Measurements from ENCODE around the gene FBXO42. TPM values are rescaled to one million over a fixed set of nuclear protein-coding genes. Genes with fewer than 3 reads are reported as not detected.

FBXO42 gene
- total RNA-seq, 2 experiments from 2014 or later, result 14.3 to 14.9 TPM

DNA sequence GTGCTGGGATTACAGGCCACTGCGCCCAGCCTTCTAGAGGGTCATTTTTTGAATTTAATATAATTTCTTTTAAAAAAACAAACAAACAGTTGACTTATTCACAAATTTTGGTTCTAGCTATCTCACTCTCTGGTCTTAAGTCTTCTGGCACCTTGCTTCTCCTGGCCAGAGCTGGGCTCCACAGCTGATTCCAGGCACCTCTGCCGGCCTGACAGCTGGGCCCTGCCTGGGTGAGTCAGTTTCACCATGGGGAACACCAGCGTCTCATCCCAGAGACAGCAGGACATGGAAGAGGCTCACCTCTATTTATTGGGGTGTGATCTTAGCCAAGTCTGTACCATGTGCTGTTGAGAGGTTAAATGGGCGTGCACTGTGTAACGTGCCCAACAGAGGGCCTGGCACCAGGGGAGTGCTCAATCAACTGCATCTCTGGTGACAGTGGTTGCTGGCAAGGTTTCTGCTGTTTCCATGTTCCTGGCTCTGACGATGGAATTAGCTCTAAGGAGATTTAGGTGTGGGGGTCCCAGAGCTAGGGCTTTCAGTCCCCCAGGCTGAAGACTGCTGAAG, 116.3 kb downstream of the FBXO42 start:
- ATAC-seq (ENCODE audit: poor library complexity) (peak; percentile 85), DNase-seq (peak in 13 of 14 experiments; percentile 28 to 81 (median 58))
- Mint-ChIP-seq H3K4me1 (ENCODE audit: low read depth) (peaks cover 22% of the 10 kb centered on the region), H3K27ac (peak overlapping the region; percentile 84), H3K9me3 (no peaks in the 10 kb centered on the region), H3K4me3 (peak overlapping the region; percentile 93), H3K36me3 (ENCODE audit: low read depth) (peaks cover 9% of the 10 kb centered on the region), H3K27me3 (no peaks in the 10 kb centered on the region)
- H3K27ac ChIP-seq (ENCODE audit: low read depth in 1 of 2, low read length in 2 of 2), result peak overlapping the region in 1 of 2 donors; percentile 84
- TF ChIP-seq, protein P1, sequence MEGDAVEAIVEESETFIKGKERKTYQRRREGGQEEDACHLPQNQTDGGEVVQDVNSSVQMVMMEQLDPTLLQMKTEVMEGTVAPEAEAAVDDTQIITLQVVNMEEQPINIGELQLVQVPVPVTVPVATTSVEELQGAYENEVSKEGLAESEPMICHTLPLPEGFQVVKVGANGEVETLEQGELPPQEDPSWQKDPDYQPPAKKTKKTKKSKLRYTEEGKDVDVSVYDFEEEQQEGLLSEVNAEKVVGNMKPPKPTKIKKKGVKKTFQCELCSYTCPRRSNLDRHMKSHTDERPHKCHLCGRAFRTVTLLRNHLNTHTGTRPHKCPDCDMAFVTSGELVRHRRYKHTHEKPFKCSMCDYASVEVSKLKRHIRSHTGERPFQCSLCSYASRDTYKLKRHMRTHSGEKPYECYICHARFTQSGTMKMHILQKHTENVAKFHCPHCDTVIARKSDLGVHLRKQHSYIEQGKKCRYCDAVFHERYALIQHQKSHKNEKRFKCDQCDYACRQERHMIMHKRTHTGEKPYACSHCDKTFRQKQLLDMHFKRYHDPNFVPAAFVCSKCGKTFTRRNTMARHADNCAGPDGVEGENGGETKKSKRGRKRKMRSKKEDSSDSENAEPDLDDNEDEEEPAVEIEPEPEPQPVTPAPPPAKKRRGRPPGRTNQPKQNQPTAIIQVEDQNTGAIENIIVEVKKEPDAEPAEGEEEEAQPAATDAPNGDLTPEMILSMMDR (IDR thresholded peaks at IDR 0.05), result peak; percentile 40
- no peaks in the 10 kb centered on the region for H3K27me3 ChIP-seq (ENCODE audit: control insufficient read depth in 1 of 2, insufficient read depth in 2 of 2, low read length in 2 of 2)
- H3K4me1 ChIP-seq (ENCODE audit: insufficient read depth, low read length), result peaks cover 23% of the 10 kb centered on the region
- H3K9me3 ChIP-seq (ENCODE audit: control insufficient read depth in 1 of 2, insufficient read depth in 1 of 2, low read length in 2 of 2), result no peaks in the 10 kb centered on the region
- peaks cover 7% of the 10 kb centered on the region for H3K36me3 ChIP-seq (ENCODE audit: insufficient read depth, low read length)
- peak overlapping the region; percentile 85 for H3K4me3 ChIP-seq (ENCODE audit: low read length)
- CTCF ChIA-PET, result interaction anchor here (0.6 to 2.0 kb wide), 6 partner anchors 8 to 472 kb away, joined by 3 to 17 read pairs (median 3); no protein-coding TSS in a partner anchor
- intact Hi-C loops (cut with DNase I, micrococcal nuclease), result loop anchor here (2.0 to 10.0 kb wide), 4 partner anchors 29 to 714 kb away; partner anchors contain the start of genes SZRD1 (in 2 of the 2) and CASP9 (in 1 of the 2)
- POLR2A ChIA-PET, result interaction anchor here (0.6 to 4.9 kb wide), 5 partner anchors 10 to 225 kb away, joined by 3 to 34 read pairs (median 4); no protein-coding TSS in a partner anchor

DNA sequence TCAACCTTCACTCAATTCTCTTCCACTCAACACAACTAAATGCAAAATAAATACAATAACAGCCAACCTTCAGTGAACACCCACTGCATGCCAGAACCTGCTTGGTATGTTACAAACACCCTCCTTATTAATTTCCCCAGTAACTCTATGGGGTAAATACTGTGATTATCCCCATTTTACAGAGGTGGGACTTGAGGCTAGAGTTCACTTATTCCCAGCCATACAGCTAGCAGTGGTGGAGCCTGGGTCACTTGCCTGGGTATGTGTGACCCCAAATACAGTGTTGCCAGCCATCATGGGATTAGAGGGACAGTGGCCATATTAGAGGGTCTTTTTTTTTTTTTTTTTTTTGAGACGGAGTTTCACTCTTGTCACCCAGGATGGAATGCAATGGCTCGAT, 116.9 kb downstream of the FBXO42 start:
- H3K9me3 ChIP-seq (ENCODE audit: control insufficient read depth in 1 of 2, insufficient read depth in 1 of 2, low read length in 2 of 2), result no peaks in the 10 kb centered on the region
- Mint-ChIP-seq H3K36me3 (ENCODE audit: low read depth) (peaks cover 9% of the 10 kb centered on the region), H3K9me3 (no peaks in the 10 kb centered on the region), H3K27ac (no peak overlapping the region), H3K4me3 (peak overlapping the region; percentile 45), H3K4me1 (ENCODE audit: low read depth) (peaks cover 22% of the 10 kb centered on the region), H3K27me3 (no peaks in the 10 kb centered on the region)
- peaks cover 23% of the 10 kb centered on the region for H3K4me1 ChIP-seq (ENCODE audit: insufficient read depth, low read length)
- H3K4me3 ChIP-seq (ENCODE audit: low read length), result no peak overlapping the region
- intact Hi-C loops (cut with DNase I, micrococcal nuclease), result loop anchor here (5.0 to 10.0 kb wide), 2 partner anchors 129 to 713 kb away; partner anchors contain the start of genes CASP9 (in 1 of the 2) and SZRD1 (in 1 of the 2)
- no peaks in the 10 kb centered on the region for H3K27me3 ChIP-seq (ENCODE audit: control insufficient read depth in 1 of 2, insufficient read depth in 2 of 2, low read length in 2 of 2)
- peaks cover 7% of the 10 kb centered on the region for H3K36me3 ChIP-seq (ENCODE audit: insufficient read depth, low read length)
- CTCF ChIA-PET, result interaction anchor here (0.8 to 2.0 kb wide), 3 partner anchors 9 to 30 kb away, joined by 3 to 17 read pairs (median 5); no protein-coding TSS in a partner anchor
- no peak overlapping the region for H3K27ac ChIP-seq (ENCODE audit: low read depth in 1 of 2, low read length in 2 of 2)
- no peak for DNase-seq
- POLR2A ChIA-PET, result interaction anchor here (0.6 to 4.9 kb wide), 4 partner anchors 10 to 225 kb away, joined by 3 to 34 read pairs (median 12); no protein-coding TSS in a partner anchor
- TF ChIP-seq, protein P1 (IDR thresholded peaks at IDR 0.05), result no peak
- no peak for ATAC-seq (ENCODE audit: poor library complexity)

DNA sequence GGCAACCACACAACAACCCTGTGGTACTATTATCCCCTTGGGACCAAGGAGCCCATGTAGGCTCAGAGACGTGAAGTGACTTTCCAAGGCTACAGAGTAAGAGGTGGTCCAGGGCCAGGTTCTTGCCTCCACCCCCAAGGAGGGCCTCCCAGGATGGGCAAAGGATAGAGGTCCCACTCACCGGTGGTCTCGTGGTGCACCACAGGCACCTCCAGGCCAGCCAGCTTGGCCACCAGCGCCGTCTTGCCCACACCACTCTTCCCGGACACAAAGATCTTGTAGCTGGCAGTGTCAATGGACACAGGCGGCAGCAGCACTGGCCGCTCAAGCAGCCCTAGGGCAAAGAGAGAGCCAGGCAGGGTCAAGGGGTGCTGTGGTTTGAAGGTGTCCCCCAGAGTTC, 118.8 kb downstream of the FBXO42 start:
- Histone ChIP-seq H3K4me1 (ENCODE audit: insufficient read depth, low read length) (peaks cover 23% of the 10 kb centered on the region), H3K27ac (ENCODE audit: low read depth in 1 of 2, low read length in 2 of 2) (no peak overlapping the region), H3K9me3 (ENCODE audit: control insufficient read depth in 1 of 2, insufficient read depth in 1 of 2, low read length in 2 of 2) (no peaks in the 10 kb centered on the region), H3K27me3 (ENCODE audit: control insufficient read depth in 1 of 2, insufficient read depth in 2 of 2, low read length in 2 of 2) (peaks cover 4 to 5% of the 10 kb centered on the region in 2 experiments), H3K36me3 (ENCODE audit: insufficient read depth, low read length) (peaks cover 7% of the 10 kb centered on the region), H3K4me3 (ENCODE audit: low read length) (no peak overlapping the region)
- Mint-ChIP-seq H3K27me3 (peaks cover 10% of the 10 kb centered on the region), H3K4me3 (peak overlapping the region; percentile 7), H3K27ac (no peak overlapping the region), H3K36me3 (ENCODE audit: low read depth) (peaks cover 9% of the 10 kb centered on the region), H3K4me1 (ENCODE audit: low read depth) (peaks cover 22% of the 10 kb centered on the region), H3K9me3 (no peaks in the 10 kb centered on the region)
- intact Hi-C loops (cut with DNase I, micrococcal nuclease), result loop anchor here in 1 of 2 experiments (10.0 kb wide), 1 partner anchor 131 kb away; the partner anchor contains the start of gene SZRD1
- ChIA-PET POLR2A (interaction anchor here (4.9 kb wide), 1 partner anchor 27 kb away, joined by 21 read pairs; no protein-coding TSS in a partner anchor), CTCF (no interaction called here)
- no peak for DNase-seq
- TF ChIP-seq, protein P1 (IDR thresholded peaks at IDR 0.05), result no peak
- ATAC-seq (ENCODE audit: poor library complexity), result no peak

All from CD4-positive, alpha-beta T cell (primary cell).